ENCODE results near the gene CYBA.

GRCh38 chr16:88618956-88619667 is 31.7 kb downstream of the CYBA start:
- TF ChIP-seq CTCF (IDR thresholded peaks at IDR 0.05; ENCODE audit: low read length), result no peak
- no peak for TF ChIP-seq EZH2 (optimal IDR thresholded peaks at IDR 0.05; ENCODE audit: low read depth, low read length)

Data from MM.1S (cell line).